Activated CD8-positive, alpha-beta memory T cell treated with anti-CD3 and anti-CD28 coated beads, Interleukin-2, amount 50 U/mL, for 4 hours (primary cell): ENCODE data around the gene HTRA3.
A peak's percentile ranks its signal among the peaks of the same experiment; 100 is the strongest.

Experiments
- DNase-seq: peaks from one replicate; pipeline ENCODE4 v3.0.0-alpha.2; 2020

The HTRA3 gene

GRCh38 chr4:8269535-8270417 is at the start of gene HTRA3:
HTRA3 (plus strand) TSS chr4:8269754; CDS start chr4:8269969, 215 bp downstream.
- DNase-seq = no peak

GRCh38 chr4:8220661-8221450 is 48.7 kb upstream of the HTRA3 start:
- DNase-seq = no peak

GRCh38 chr4:8221476-8221875 is 48.1 kb upstream of the HTRA3 start:
- DNase-seq = no peak

GRCh38 chr4:8221985-8222384 is 47.6 kb upstream of the HTRA3 start:
- no peak for DNase-seq

GRCh38 chr4:8222609-8223388 is 46.8 kb upstream of the HTRA3 start:
- no peak for DNase-seq

- no peak for DNase-seq
These were observed 45.1 kb upstream of the HTRA3 start for GRCh38 chr4:8224267-8224974.

GRCh38 chr4:8224975-8225625 is 44.5 kb upstream of the HTRA3 start:
- DNase-seq = no peak

GRCh38 chr4:8225706-8226443 is 43.7 kb upstream of the HTRA3 start:
- no peak for DNase-seq

GRCh38 chr4:8227201-8227770 is 42.3 kb upstream of the HTRA3 start:
- DNase-seq = no peak

- DNase-seq = no peak
These were observed 41.7 kb upstream of the HTRA3 start for GRCh38 chr4:8227771-8228318.

- DNase-seq = peak; percentile 68
These were observed 41.0 kb upstream of the HTRA3 start for GRCh38 chr4:8228319-8229250.

GRCh38 chr4:8229331-8229975 is 40.1 kb upstream of the HTRA3 start:
- DNase-seq = peak; percentile 39

GRCh38 chr4:8230033-8230432 is 39.5 kb upstream of the HTRA3 start:
- no peak for DNase-seq

GRCh38 chr4:8230891-8231290 is 38.7 kb upstream of the HTRA3 start:
- no peak for DNase-seq

GRCh38 chr4:8231551-8232049 is 38.0 kb upstream of the HTRA3 start:
- DNase-seq = no peak

GRCh38 chr4:8232748-8233147 is 36.8 kb upstream of the HTRA3 start:
- DNase-seq = no peak

GRCh38 chr4:8233672-8234484 is 35.7 kb upstream of the HTRA3 start:
- no peak for DNase-seq

- no peak for DNase-seq
These were observed 34.8 kb upstream of the HTRA3 start for GRCh38 chr4:8234715-8235114.
